Activated T-cell treated with anti-CD3 and anti-CD28 coated beads, Interleukin-2, amount 50 U/mL, for 4 hours (primary cell): ENCODE results near the gene NOSTRIN. TPM values are rescaled to one million over a fixed set of nuclear protein-coding genes. Genes with fewer than 3 reads are reported as not detected.
"Not testable (repeated sequence)": the region's sequence is repeated elsewhere in the genome, so short reads cannot be mapped to it uniquely, and the experiment has no call there.

ENCODE experiments used
- ATAC-seq, 2 donors: fragments of 200-7000 bp; cut with Tn5 transposase; one replicate each; pipeline ENCODE4 v1.10.0; 2021
- DNase-seq: peaks from one replicate; pipeline ENCODE4 v3.0.0-alpha.2; 2020
- H3K27me3 Mint-ChIP-seq: one replicate; pipeline ENCODE4 v1.8.0; 2021; ENCODE audit warnings: low read depth, mixed read lengths
- H3K36me3 Mint-ChIP-seq: one replicate; pipeline ENCODE4 v1.8.0; 2022; ENCODE audit warnings: mixed read lengths; ENCODE audit not compliant: insufficient read depth
- H3K4me1 Mint-ChIP-seq: one replicate; pipeline ENCODE4 v1.8.0; 2021; ENCODE audit warnings: low read depth, mixed read lengths
- H3K4me3 Mint-ChIP-seq: one replicate; pipeline ENCODE4 v1.8.0; 2021; ENCODE audit warnings: mild to moderate bottlenecking, moderate library complexity, mixed read lengths
- H3K9me3 Mint-ChIP-seq: one replicate; pipeline ENCODE4 v1.8.0; 2021; ENCODE audit warnings: mixed read lengths
- total RNA-seq, 3 donors: library from RNA; stranded (reverse); gene quantifications; one replicate each; pipeline ENCODE4 v1.2.1, GENCODE V29; 2021

NOSTRIN gene
- total RNA-seq, 3 donors from 2014 or later = 0.15 to 0.32 (median 0.22) TPM

- Mint-ChIP-seq H3K4me1 (no peaks in the 10 kb centered on the region), H3K4me3 (no peak overlapping the region), H3K27me3 (no peaks in the 10 kb centered on the region), H3K9me3 (no peaks in the 10 kb centered on the region), H3K36me3 (no peaks in the 10 kb centered on the region)
- no peak for ATAC-seq
- DNase-seq = no peak
Observed at GRCh38 chr2:168781191-168781817, 21.1 kb upstream of the NOSTRIN start.

- DNase-seq = no peak
- Mint-ChIP-seq H3K4me1 (no peaks in the 10 kb centered on the region), H3K36me3 (no peaks in the 10 kb centered on the region), H3K9me3 (no peaks in the 10 kb centered on the region), H3K4me3 (no peak overlapping the region), H3K27me3 (no peaks in the 10 kb centered on the region)
- ATAC-seq = no peak
Observed at GRCh38 chr2:168782271-168782670, 20.2 kb upstream of the NOSTRIN start.

GRCh38 chr2:168784993-168785392, 17.4 kb upstream of the NOSTRIN start:
- Mint-ChIP-seq H3K4me3 (no peak overlapping the region), H3K9me3 (no peaks in the 10 kb centered on the region), H3K36me3 (no peaks in the 10 kb centered on the region), H3K4me1 (no peaks in the 10 kb centered on the region), H3K27me3 (no peaks in the 10 kb centered on the region)
- no peak for ATAC-seq
- DNase-seq = no peak

- H3K27me3 Mint-ChIP-seq = no peaks in the 10 kb centered on the region
- no peak overlapping the region for H3K4me3 Mint-ChIP-seq
- no peaks in the 10 kb centered on the region for H3K4me1 Mint-ChIP-seq
- H3K36me3 Mint-ChIP-seq = no peaks in the 10 kb centered on the region
- H3K9me3 Mint-ChIP-seq = no peaks in the 10 kb centered on the region
- ATAC-seq (no peak), DNase-seq (no peak)
Observed at GRCh38 chr2:168787098-168787781, 15.2 kb upstream of the NOSTRIN start.

- Mint-ChIP-seq H3K4me3 (no peak overlapping the region), H3K36me3 (no peaks in the 10 kb centered on the region), H3K4me1 (no peaks in the 10 kb centered on the region), H3K27me3 (peaks cover under 1% of the 10 kb centered on the region), H3K9me3 (no peaks in the 10 kb centered on the region)
- ATAC-seq (no peak), DNase-seq (no peak)
Observed at GRCh38 chr2:168787782-168788376, 14.6 kb upstream of the NOSTRIN start.

- no peaks in the 10 kb centered on the region for H3K9me3 Mint-ChIP-seq
- peaks cover 6% of the 10 kb centered on the region for H3K27me3 Mint-ChIP-seq
- DNase-seq = no peak
- ATAC-seq = no peak
- no peaks in the 10 kb centered on the region for H3K4me1 Mint-ChIP-seq
- no peak overlapping the region for H3K4me3 Mint-ChIP-seq
- H3K36me3 Mint-ChIP-seq = no peaks in the 10 kb centered on the region
Observed at GRCh38 chr2:168789776-168790175, 12.7 kb upstream of the NOSTRIN start.

GRCh38 chr2:168790226-168790902, 12.1 kb upstream of the NOSTRIN start:
- Mint-ChIP-seq H3K36me3 (no peaks in the 10 kb centered on the region), H3K27me3 (peaks cover 6% of the 10 kb centered on the region), H3K4me1 (no peaks in the 10 kb centered on the region), H3K4me3 (no peak overlapping the region), H3K9me3 (no peaks in the 10 kb centered on the region)
- no peak for DNase-seq
- no peak for ATAC-seq

GRCh38 chr2:168791140-168791539, 11.3 kb upstream of the NOSTRIN start:
- H3K27me3 Mint-ChIP-seq, DNase-seq, H3K4me3 Mint-ChIP-seq, H3K9me3 Mint-ChIP-seq, ATAC-seq, H3K4me1 Mint-ChIP-seq, H3K36me3 Mint-ChIP-seq: not testable (repeated sequence)

GRCh38 chr2:168793596-168793995, 8.8 kb upstream of the NOSTRIN start:
- H3K36me3 Mint-ChIP-seq = no peaks in the 10 kb centered on the region
- no peaks in the 10 kb centered on the region for H3K9me3 Mint-ChIP-seq
- no peak overlapping the region for H3K4me3 Mint-ChIP-seq
- peaks cover 6% of the 10 kb centered on the region for H3K27me3 Mint-ChIP-seq
- ATAC-seq (no peak), DNase-seq (no peak)
- H3K4me1 Mint-ChIP-seq = no peaks in the 10 kb centered on the region

GRCh38 chr2:168794968-168795367, 7.5 kb upstream of the NOSTRIN start:
- H3K9me3 Mint-ChIP-seq = no peaks in the 10 kb centered on the region
- ATAC-seq = no peak
- H3K4me1 Mint-ChIP-seq = no peaks in the 10 kb centered on the region
- no peaks in the 10 kb centered on the region for H3K36me3 Mint-ChIP-seq
- no peak overlapping the region for H3K4me3 Mint-ChIP-seq
- H3K27me3 Mint-ChIP-seq = peaks cover 6% of the 10 kb centered on the region
- no peak for DNase-seq

- Mint-ChIP-seq H3K4me3 (no peak overlapping the region), H3K9me3 (no peaks in the 10 kb centered on the region), H3K4me1 (no peaks in the 10 kb centered on the region), H3K27me3 (peaks cover 6% of the 10 kb centered on the region), H3K36me3 (no peaks in the 10 kb centered on the region)
- ATAC-seq = no peak
- no peak for DNase-seq
Observed at GRCh38 chr2:168796090-168796577, 6.3 kb upstream of the NOSTRIN start.

GRCh38 chr2:168796583-168797285, 5.7 kb upstream of the NOSTRIN start:
- ATAC-seq = no peak
- H3K27me3 Mint-ChIP-seq = peaks cover 6% of the 10 kb centered on the region

GRCh38 chr2:168797286-168797655, 5.2 kb upstream of the NOSTRIN start:
- Mint-ChIP-seq H3K4me1 (no peaks in the 10 kb centered on the region), H3K36me3 (no peaks in the 10 kb centered on the region), H3K4me3 (no peak overlapping the region), H3K27me3 (peaks cover 6% of the 10 kb centered on the region), H3K9me3 (no peaks in the 10 kb centered on the region)
- DNase-seq (no peak), ATAC-seq (no peak)

More at GRCh38 chr2:168796583-168797285, 5.7 kb upstream of the NOSTRIN start:
- H3K9me3 Mint-ChIP-seq = no peaks in the 10 kb centered on the region
- DNase-seq = no peak
- H3K36me3 Mint-ChIP-seq = no peaks in the 10 kb centered on the region
- H3K4me1 Mint-ChIP-seq = no peaks in the 10 kb centered on the region
- no peak overlapping the region for H3K4me3 Mint-ChIP-seq
